ENCODE data around the gene FGF11. TPM values are rescaled to one million over a fixed set of nuclear protein-coding genes. Genes with fewer than 3 reads are reported as not detected.

FGF11 gene
- polyA plus RNA-seq, 2 of the 4 experiments (the other 2 are of a cell fraction) = 1.4 to 1.8 TPM

DNA sequence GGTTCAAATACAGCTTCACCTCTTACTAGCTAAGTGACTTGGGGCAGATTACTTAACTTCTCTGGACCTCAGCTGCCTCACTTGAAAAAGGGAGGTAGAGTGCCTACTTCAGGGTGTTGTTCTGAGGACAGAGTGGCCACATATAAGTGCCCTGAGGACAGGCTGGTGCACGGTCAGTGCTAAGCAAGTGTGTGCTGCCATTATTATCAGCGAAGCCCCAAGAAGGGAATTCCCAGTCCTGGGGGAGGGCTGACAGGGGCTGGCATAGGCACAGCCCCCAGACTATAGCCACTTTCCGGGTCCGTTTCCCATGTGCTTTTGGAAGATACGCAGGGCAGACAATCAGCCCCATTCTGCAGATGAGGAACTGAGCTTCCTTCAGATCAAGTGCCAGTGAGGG lies 37.6 kb downstream of the FGF11 start:
- TF ChIP-seq SMC3 (IDR thresholded peaks at IDR 0.05) (no peak), JUN (IDR thresholded peaks at IDR 0.05) (no peak), HEYL (CRISPR knock-in tag; IDR thresholded peaks at IDR 0.05) (no peak), CHD4 (IDR thresholded peaks at IDR 0.05; ENCODE audit: borderline replicate concordance) (no peak), CHD2 (IDR thresholded peaks at IDR 0.05; ENCODE audit: low read length, partially characterized antibody) (no peak), JUNB (IDR thresholded peaks at IDR 0.05) (no peak), CEBPB (IDR thresholded peaks at IDR 0.05) (no peak), ZNF302 (CRISPR knock-in tag; IDR thresholded peaks at IDR 0.05) (no peak), RCOR1 (IDR thresholded peaks at IDR 0.05; ENCODE audit: low read depth, low read length) (no peak), KDM5A (IDR thresholded peaks at IDR 0.05) (no peak), SREBF2 (IDR thresholded peaks at IDR 0.05) (no peak), TP53 (CRISPR knock-in tag; IDR thresholded peaks at IDR 0.05) (no peak)
- TF ChIP-seq, protein P1, sequence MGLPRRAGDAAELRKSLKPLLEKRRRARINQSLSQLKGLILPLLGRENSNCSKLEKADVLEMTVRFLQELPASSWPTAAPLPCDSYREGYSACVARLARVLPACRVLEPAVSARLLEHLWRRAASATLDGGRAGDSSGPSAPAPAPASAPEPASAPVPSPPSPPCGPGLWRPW (IDR thresholded peaks at IDR 0.05) = no peak
- TF ChIP-seq, protein P2, sequence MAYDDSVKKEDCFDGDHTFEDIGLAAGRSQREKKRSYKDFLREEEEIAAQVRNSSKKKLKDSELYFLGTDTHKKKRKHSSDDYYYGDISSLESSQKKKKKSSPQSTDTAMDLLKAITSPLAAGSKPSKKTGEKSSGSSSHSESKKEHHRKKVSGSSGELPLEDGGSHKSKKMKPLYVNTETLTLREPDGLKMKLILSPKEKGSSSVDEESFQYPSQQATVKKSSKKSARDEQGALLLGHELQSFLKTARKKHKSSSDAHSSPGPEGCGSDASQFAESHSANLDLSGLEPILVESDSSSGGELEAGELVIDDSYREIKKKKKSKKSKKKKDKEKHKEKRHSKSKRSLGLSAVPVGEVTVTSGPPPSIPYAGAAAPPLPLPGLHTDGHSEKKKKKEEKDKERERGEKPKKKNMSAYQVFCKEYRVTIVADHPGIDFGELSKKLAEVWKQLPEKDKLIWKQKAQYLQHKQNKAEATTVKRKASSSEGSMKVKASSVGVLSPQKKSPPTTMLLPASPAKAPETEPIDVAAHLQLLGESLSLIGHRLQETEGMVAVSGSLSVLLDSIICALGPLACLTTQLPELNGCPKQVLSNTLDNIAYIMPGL (CRISPR knock-in tag; IDR thresholded peaks at IDR 0.05; ENCODE audit: borderline replicate concordance) = no peak
- TF ChIP-seq, protein P3, sequence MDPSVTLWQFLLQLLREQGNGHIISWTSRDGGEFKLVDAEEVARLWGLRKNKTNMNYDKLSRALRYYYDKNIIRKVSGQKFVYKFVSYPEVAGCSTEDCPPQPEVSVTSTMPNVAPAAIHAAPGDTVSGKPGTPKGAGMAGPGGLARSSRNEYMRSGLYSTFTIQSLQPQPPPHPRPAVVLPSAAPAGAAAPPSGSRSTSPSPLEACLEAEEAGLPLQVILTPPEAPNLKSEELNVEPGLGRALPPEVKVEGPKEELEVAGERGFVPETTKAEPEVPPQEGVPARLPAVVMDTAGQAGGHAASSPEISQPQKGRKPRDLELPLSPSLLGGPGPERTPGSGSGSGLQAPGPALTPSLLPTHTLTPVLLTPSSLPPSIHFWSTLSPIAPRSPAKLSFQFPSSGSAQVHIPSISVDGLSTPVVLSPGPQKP (IDR thresholded peaks at IDR 0.05; ENCODE audit: low read depth, low read length) = no peak
- TF ChIP-seq, protein P4, sequence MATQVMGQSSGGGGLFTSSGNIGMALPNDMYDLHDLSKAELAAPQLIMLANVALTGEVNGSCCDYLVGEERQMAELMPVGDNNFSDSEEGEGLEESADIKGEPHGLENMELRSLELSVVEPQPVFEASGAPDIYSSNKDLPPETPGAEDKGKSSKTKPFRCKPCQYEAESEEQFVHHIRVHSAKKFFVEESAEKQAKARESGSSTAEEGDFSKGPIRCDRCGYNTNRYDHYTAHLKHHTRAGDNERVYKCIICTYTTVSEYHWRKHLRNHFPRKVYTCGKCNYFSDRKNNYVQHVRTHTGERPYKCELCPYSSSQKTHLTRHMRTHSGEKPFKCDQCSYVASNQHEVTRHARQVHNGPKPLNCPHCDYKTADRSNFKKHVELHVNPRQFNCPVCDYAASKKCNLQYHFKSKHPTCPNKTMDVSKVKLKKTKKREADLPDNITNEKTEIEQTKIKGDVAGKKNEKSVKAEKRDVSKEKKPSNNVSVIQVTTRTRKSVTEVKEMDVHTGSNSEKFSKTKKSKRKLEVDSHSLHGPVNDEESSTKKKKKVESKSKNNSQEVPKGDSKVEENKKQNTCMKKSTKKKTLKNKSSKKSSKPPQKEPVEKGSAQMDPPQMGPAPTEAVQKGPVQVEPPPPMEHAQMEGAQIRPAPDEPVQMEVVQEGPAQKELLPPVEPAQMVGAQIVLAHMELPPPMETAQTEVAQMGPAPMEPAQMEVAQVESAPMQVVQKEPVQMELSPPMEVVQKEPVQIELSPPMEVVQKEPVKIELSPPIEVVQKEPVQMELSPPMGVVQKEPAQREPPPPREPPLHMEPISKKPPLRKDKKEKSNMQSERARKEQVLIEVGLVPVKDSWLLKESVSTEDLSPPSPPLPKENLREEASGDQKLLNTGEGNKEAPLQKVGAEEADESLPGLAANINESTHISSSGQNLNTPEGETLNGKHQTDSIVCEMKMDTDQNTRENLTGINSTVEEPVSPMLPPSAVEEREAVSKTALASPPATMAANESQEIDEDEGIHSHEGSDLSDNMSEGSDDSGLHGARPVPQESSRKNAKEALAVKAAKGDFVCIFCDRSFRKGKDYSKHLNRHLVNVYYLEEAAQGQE (IDR thresholded peaks at IDR 0.05) = no peak
- H3K4me2 ChIP-seq = peak overlapping the region; percentile 97; the same call in 2 of the 3 replicates
- no peak for DNase-seq (ENCODE audit: low read depth in 1 of 2, low spot score in 1 of 2)
- no peak for ATAC-seq
- H3K4me1 ChIP-seq = peaks cover 36% of the 10 kb centered on the region
- POLR2A ChIA-PET = no interaction called here
- H3K9me3 ChIP-seq = no peaks in the 10 kb centered on the region
- CTCF ChIA-PET = interaction anchor here (0.6 to 3.6 kb wide), 10 partner anchors 15 to 180 kb away, joined by 3 to 33 read pairs (median 4); partner anchors contain the start of gene SENP3
- peak overlapping the region in 1 of 2 experiments; percentile 100; a peak in 3 of 6 replicates for H3K27ac ChIP-seq
- FAIRE-seq = no peak
- no peak overlapping the region for H3K4me3 ChIP-seq
- WGBS (ENCODE audit: missing lambda C conversion rate) = 94% methylated on average over 5 of the region's 5 CpGs

DNA sequence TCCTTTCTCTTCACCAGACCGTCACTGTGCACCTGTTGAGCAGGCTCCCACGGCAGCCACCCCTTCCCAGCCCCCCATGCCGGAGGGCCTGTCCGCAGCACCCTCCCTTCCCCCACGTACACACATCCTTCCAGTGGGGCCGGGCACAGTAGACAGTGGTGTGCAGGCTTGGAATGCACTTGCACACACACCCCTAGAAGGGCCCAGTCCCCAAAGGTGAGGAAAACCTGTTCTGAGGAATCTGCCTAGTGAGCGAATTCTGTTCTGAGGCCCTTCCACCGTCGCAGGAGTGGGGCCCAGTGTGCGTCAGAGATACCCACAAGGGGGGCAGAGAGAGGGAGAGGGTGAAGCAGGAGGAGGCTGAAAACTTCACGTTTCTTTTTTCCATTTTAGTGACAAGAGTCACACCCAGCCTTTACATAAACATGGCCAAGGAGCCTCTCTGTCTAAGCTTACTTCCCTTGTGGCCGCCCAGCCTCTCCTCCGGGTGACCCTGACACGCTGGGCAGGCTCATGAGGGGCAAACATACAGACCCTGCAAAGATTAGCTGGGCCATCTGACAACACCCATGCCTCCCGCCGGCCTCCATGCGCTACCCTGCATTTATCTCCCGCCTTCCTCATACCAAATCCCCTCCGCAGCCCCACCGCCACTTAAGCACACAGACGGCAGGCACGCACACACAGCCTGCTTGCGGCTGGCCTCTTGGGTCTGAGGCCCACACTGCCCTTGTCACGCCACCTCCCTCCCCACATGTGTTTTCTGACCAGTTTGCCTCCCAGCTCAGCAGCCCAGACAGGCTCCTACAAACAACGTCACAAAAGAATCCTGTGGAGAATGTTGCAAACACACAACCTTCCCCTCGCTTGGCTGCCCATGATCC lies 38.3 kb downstream of the FGF11 start:
- ATAC-seq = 0 out of 6 replicates have a peak, but pooled peaks of 1 of the 2 experiments have one; percentile 3
- POLR2A ChIA-PET = no interaction called here
- FAIRE-seq = no peak

More for the DNA sequence above, 38.3 kb downstream of the FGF11 start:
- TF ChIP-seq GATA3 (IDR thresholded peaks at IDR 0.05; ENCODE audit: borderline replicate concordance) (no peak), MAFK (IDR thresholded peaks at IDR 0.05; ENCODE audit: partially characterized antibody) (peak; percentile 53)
- Histone ChIP-seq H3K4me2 (peak overlapping the region; percentile 97), H3K4me3 (peak overlapping the region; percentile 82; the same call in 1 of the 3 replicates), H3K4me1 (peaks cover 36% of the 10 kb centered on the region), H3K27ac (peak overlapping the region in 1 of 2 experiments; percentile 100; a peak in 3 of 6 replicates), H3K9me3 (no peaks in the 10 kb centered on the region)
- 85% methylated on average over 26 of the region's 26 CpGs for WGBS (ENCODE audit: missing lambda C conversion rate)
- CTCF ChIA-PET = interaction anchor here (0.6 to 4.5 kb wide), 9 partner anchors 15 to 181 kb away, joined by 3 to 33 read pairs (median 4); partner anchors contain the start of gene SENP3
- peak in 1 of 2 experiments; percentile 24 for DNase-seq (ENCODE audit: low read depth in 1 of 2, low spot score in 1 of 2)
